Esophagus (tissue), 2 donors: ENCODE data around the gene FXYD5. TPM values are rescaled to one million over a fixed set of nuclear protein-coding genes. Genes with fewer than 3 reads are reported as not detected.

Experiments
- H3K27ac ChIP-seq, 2 donors: one replicate each; pipeline ENCODE4 v1.5.1; 2013; ENCODE audit warnings: low read depth in 2 of 2, mild to moderate bottlenecking in 2 of 2, inconsistent platforms in 1 of 2, low read length in 1 of 2, moderate library complexity in 1 of 2
- H3K27me3 ChIP-seq, 2 donors: one replicate each; pipeline ENCODE4 v1.6.1; 2013; ENCODE audit warnings: low read length in 2 of 2, control low read depth in 1 of 2, mild to moderate bottlenecking in 1 of 2; ENCODE audit not compliant: insufficient read depth in 2 of 2, control insufficient read depth in 1 of 2
- H3K36me3 ChIP-seq, 2 donors: one replicate each; pipeline ENCODE4 v1.6.1; 2013; ENCODE audit warnings: low read length in 1 of 2; ENCODE audit not compliant: control insufficient read depth in 2 of 2, insufficient read depth in 2 of 2
- H3K4me1 ChIP-seq, 2 donors: one replicate each; pipeline ENCODE4 v1.6.1; 2013; ENCODE audit warnings: low read length in 1 of 2; ENCODE audit not compliant: control insufficient read depth in 2 of 2, insufficient read depth in 2 of 2
- H3K4me3 ChIP-seq, 2 donors: one replicate each; pipeline ENCODE4 v1.5.1; 2013; ENCODE audit warnings: low read length in 2 of 2, mild to moderate bottlenecking in 2 of 2, low read depth in 1 of 2, moderate library complexity in 1 of 2
- H3K9me3 ChIP-seq, 2 donors: one replicate each; pipeline ENCODE4 v1.6.1; 2013; ENCODE audit warnings: mild to moderate bottlenecking in 2 of 2, low read depth in 1 of 2, low read length in 1 of 2, moderate library complexity in 1 of 2; ENCODE audit not compliant: control insufficient read depth in 2 of 2, insufficient read depth in 1 of 2
- WGBS, 2 donors: extraction: QIAGEN DNeasy Blood & Tissue Kit; methylation state at CpG; one replicate each; pipeline ENCODE4 v1.1.7; 2013; 5-methylcytosine and 5-hydroxymethylcytosine counted together
- polyA plus RNA-seq, 2 donors: library from polyadenylated mRNA; stranded (reverse); fragments of 200-250 nt; gene quantifications; one replicate each; pipeline ENCODE4 v1.2.3, GENCODE V29; 2013
- donor health status: healthy with polysubstance abuse.
- donor health status: Bipolar disorder and iron deficiency.

The FXYD5 gene
- polyA plus RNA-seq, 2 donors: 33.5 to 94.9 TPM

GRCh38 chr19:35112995-35113688 lies 41.4 kb upstream of the FXYD5 start:
- WGBS, 2 donors: 77% methylated on average over 15 of the region's 15 CpGs
- Histone ChIP-seq H3K27me3 (no peaks in the 10 kb centered on the region), H3K36me3 (no peaks in the 10 kb centered on the region), H3K4me3 (no peak overlapping the region), H3K27ac (peak overlapping the region in 1 of 2 donors; percentile 57), H3K4me1 (peaks cover 3 to 19% of the 10 kb centered on the region in 2 donors), H3K9me3 (no peaks in the 10 kb centered on the region)

DNA sequence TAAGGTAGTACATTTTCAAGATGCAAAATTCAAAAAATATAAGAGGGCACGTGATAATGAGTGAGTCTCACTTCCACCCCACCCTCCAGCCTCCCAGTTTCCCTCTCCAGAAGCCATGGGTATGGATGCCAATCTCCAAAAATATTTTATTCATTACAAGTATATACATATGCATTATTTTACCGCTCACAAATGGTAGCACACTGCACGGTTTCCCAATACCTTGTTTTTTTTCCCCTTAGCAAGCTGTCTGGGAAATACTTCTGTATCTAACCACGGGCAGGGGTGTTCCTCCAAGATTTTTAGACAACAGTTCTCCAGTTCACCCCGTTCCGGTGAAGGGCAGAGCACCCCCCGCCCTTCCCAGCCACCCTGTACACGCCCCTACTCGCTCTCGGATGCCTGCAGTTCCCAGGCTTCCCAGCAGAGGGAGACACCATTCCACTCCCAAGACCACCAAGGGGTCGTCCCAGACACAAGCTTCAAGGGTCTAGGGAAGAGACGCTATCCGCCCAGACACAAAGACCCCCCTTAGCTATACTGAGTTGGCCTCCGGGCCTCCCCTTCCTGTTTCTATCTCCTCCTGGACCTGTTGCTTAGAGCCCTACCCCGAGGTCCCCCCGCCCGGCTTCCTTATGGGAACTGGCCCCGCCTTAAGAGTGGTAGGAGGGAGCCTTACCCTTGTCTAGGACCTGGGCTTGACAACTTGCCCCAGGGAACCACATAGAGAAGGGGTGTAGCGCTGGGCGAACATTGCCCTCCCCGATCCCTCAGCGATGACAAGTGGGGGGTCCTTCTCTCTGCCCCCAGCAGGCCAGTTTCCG lies 40.0 kb upstream of the FXYD5 start:
- Histone ChIP-seq H3K36me3 (peaks cover 0 to 2% of the 10 kb centered on the region in 2 donors), H3K9me3 (no peaks in the 10 kb centered on the region), H3K27me3 (no peaks in the 10 kb centered on the region), H3K4me3 (peak overlapping the region; percentile 66 to 74), H3K27ac (peak overlapping the region; percentile 96 to 97), H3K4me1 (peaks cover 3 to 24% of the 10 kb centered on the region in 2 donors)
- WGBS, 2 donors: 4 to 8% methylated on average over 23 of the region's 23 CpGs

DNA sequence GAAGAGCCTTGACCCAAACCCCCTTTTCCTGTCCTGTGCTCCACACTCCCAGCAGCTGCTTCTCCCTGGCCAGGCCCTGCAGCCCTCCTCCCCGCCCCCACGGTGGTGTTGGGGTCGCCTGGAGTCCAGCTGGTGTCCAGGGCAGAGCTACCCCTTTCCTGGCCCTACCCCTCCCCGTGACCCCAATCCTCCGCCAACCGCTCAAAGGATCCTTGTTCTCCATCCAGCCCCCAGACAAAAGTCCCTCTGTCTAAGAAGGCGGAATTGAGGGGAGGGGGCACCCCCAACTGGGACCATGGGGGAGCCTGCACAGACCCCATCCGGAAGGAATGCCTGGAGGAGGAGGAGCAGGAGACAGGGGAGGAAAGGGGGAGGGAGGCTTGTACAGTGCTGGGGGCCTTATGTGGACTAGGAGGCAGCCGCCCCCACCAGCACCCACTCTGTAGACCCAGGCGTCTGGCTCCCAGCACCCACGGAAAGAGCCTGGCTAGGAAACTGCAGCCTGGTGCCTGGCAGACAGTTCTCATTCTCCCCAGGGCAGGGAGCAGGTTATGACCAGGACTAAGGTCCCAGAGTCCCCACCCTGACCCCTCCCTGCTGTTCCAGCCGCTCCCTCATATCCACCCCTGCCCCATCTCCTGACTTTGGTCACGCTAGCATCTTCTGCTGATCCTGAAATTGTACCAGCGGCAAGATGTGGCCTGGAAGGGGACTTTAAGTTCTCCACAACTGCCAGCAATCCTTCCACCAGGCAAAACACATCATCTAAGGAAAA lies 39.2 kb upstream of the FXYD5 start, which contains the start of gene FXYD3:
TSS of gene FXYD3 (plus strand) at position 647 of the 775 bp plus-strand sequence. CDS start 3,554 bp downstream, outside the sequence.
- H3K4me1 ChIP-seq: peaks cover 3 to 22% of the 10 kb centered on the region in 2 donors
- 36 to 41% methylated on average over 13 to 14 of the region's 14 CpGs for WGBS, 2 donors
- H3K36me3 ChIP-seq: peaks cover 0 to 2% of the 10 kb centered on the region in 2 donors
- H3K27me3 ChIP-seq: no peaks in the 10 kb centered on the region
- peak within 1 kb of the TSS; percentile 96 to 97 for H3K27ac ChIP-seq
- H3K9me3 ChIP-seq: no peaks in the 10 kb centered on the region
- peak within 1 kb of the TSS; percentile 66 to 74 for H3K4me3 ChIP-seq

GRCh38 chr19:35116072-35116801 lies 38.3 kb upstream of the FXYD5 start:
- H3K27me3 ChIP-seq: no peaks in the 10 kb centered on the region
- peak overlapping the region; percentile 66 to 74 for H3K4me3 ChIP-seq
- peaks cover 3 to 22% of the 10 kb centered on the region in 2 donors for H3K4me1 ChIP-seq
- peaks cover 0 to 5% of the 10 kb centered on the region in 2 donors for H3K36me3 ChIP-seq
- H3K9me3 ChIP-seq: no peaks in the 10 kb centered on the region
- H3K27ac ChIP-seq: peak overlapping the region; percentile 96 to 97
- 51% methylated on average over 13 of the region's 13 CpGs for whole genome bisulfite sequencing, 2 donors

DNA sequence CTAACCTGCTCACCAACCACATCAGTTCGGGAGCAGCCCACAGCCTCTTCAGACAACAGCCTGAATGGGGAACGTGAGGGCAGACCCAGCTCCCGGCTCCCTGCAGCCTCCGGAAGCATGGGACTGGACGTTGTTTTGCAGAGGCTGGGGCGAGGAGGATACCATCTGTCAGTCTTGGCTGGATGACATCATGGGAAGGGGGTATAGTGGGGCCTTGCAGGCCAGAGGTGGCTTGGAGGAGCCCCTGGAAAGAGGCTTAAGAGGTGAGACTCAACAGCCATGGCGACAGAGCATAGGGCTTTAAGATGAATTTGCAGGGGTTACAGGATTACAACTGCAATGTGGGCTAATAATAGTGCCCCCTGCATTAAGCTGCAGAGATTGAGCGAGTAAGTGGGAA lies 37.4 kb upstream of the FXYD5 start:
- Histone ChIP-seq H3K9me3 (no peaks in the 10 kb centered on the region), H3K27me3 (no peaks in the 10 kb centered on the region), H3K36me3 (peaks cover 0 to 5% of the 10 kb centered on the region in 2 donors), H3K27ac (peak overlapping the region; percentile 96 to 97), H3K4me1 (peaks cover 3 to 25% of the 10 kb centered on the region in 2 donors), H3K4me3 (peak overlapping the region; percentile 66 to 74)
- WGBS, 2 donors: 36 to 53% methylated on average over 8 of the region's 8 CpGs

DNA sequence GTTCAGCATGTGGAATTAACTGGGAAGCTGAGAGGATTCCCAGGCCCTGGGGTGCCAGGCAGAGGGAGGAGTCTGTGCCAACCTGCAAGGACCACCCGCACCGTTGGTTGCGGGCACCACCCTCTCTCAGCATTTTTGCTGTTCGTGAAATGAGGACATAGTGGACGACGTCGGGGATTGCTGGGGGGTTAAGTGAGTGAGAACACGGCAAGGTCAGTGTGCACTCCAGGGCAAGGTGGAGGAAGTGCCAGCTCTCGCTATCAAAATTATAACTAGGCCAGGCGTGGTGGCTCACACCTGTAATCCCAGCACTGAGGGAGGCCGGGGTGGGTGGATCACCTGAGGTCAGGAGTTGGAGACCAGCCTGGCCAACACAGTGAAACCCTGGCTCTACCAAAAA lies 36.7 kb upstream of the FXYD5 start:
- no peaks in the 10 kb centered on the region for H3K9me3 ChIP-seq
- peak overlapping the region; percentile 23 to 74 for H3K4me3 ChIP-seq
- no peaks in the 10 kb centered on the region for H3K27me3 ChIP-seq
- 51 to 61% methylated on average over 11 of the region's 11 CpGs for WGBS, 2 donors
- peaks cover 0 to 5% of the 10 kb centered on the region in 2 donors for H3K36me3 ChIP-seq
- H3K4me1 ChIP-seq: peaks cover 3 to 30% of the 10 kb centered on the region in 2 donors
- H3K27ac ChIP-seq: peak overlapping the region; percentile 96 to 97

DNA sequence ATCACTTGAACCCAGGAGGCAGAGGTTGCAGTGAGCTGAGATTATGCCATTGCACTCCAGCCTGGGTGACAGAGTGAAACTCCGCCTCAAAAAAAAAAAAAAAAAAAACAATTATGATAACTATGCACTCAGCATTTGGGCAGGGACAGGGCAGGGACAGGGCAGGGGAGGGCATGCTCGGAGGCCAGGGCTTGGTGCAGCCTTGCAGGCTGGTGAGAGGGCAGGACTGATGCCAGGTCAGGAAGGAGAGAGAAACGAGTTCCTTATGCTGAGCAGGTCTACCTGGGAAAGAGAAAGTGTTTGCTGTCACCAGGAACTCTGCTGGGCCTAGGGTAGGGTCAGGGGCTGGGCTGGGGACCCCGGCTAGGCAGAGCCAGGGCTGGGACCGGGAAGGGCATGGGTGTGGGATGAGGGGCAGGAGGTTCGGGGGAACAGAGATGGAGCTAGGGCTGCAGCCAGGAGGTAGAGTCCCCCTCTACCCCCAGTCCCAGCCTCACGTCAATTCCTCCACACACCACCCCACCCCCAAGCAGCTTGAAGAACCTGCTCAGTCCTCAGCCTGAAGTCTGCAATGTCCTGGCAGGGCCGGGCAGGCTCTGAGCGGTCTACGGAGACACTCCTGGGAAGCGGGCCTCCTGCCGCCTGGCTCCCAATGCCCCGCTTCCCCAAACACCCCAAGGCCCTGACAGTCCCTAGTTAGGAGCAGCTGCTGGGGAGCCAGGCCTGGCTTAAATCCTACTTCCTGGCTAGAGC lies 36.1 kb upstream of the FXYD5 start:
- Histone ChIP-seq H3K27me3 (no peaks in the 10 kb centered on the region), H3K4me1 (peaks cover 0 to 31% of the 10 kb centered on the region in 2 donors), H3K9me3 (no peaks in the 10 kb centered on the region), H3K36me3 (peaks cover 0 to 5% of the 10 kb centered on the region in 2 donors), H3K4me3 (peak overlapping the region; percentile 40 to 74), H3K27ac (peak overlapping the region; percentile 96 to 97)
- WGBS, 2 donors: 54% methylated on average over 13 of the region's 13 CpGs

GRCh38 chr19:35119091-35119490 lies 35.4 kb upstream of the FXYD5 start:
- Histone ChIP-seq H3K27me3 (no peaks in the 10 kb centered on the region), H3K27ac (peak overlapping the region; percentile 91 to 97), H3K9me3 (no peaks in the 10 kb centered on the region), H3K4me1 (peaks cover 0 to 35% of the 10 kb centered on the region in 2 donors), H3K4me3 (peak overlapping the region; percentile 40 to 74), H3K36me3 (peaks cover 0 to 5% of the 10 kb centered on the region in 2 donors)
- WGBS, 2 donors: 44 to 49% methylated on average over 12 to 14 of the region's 14 CpGs
